Muscle layer of duodenum (tissue), 2 donors: ENCODE data around the gene TMEM52.

Source experiments
- H3K27ac ChIP-seq: one replicate; pipeline ENCODE4 v1.7.0; 2013; ENCODE audit warnings: mild to moderate bottlenecking, low read length
- H3K27me3 ChIP-seq: one replicate; pipeline ENCODE4 v1.7.0; 2013; ENCODE audit warnings: low read depth, mild to moderate bottlenecking, control low read depth, low read length
- H3K36me3 ChIP-seq, 2 donors: one replicate each; pipeline ENCODE4 v1.7.0; 2013; ENCODE audit warnings: low read length in 2 of 2, control low read depth in 1 of 2, mild to moderate bottlenecking in 1 of 2; ENCODE audit not compliant: insufficient read depth in 2 of 2, control insufficient read depth in 1 of 2
- H3K4me1 ChIP-seq, 2 donors: one replicate each; pipeline ENCODE4 v1.7.0; 2013; ENCODE audit warnings: low read length in 2 of 2, mild to moderate bottlenecking in 2 of 2, control low read depth in 1 of 2, moderate library complexity in 1 of 2; ENCODE audit not compliant: insufficient read depth in 2 of 2, control insufficient read depth in 1 of 2
- H3K4me3 ChIP-seq, 2 donors: one replicate each; pipeline ENCODE4 v1.7.0; 2013; ENCODE audit warnings: low read length in 2 of 2, low read depth in 1 of 2, mild to moderate bottlenecking in 1 of 2
- H3K9me3 ChIP-seq, 2 donors: one replicate each; pipeline ENCODE4 v1.7.0; 2013; ENCODE audit warnings: low read length in 2 of 2, control low read depth in 1 of 2, mild to moderate bottlenecking in 1 of 2; ENCODE audit not compliant: control insufficient read depth in 1 of 2
- donor health status: healthy.

The TMEM52 gene

GRCh38 chr1:1924849-1925248, 5.8 kb upstream of the TMEM52 start:
- H3K9me3 ChIP-seq = no peaks in the 10 kb centered on the region
- H3K27me3 ChIP-seq = no peaks in the 10 kb centered on the region
- H3K4me3 ChIP-seq = no peak overlapping the region
- no peaks in the 10 kb centered on the region for H3K4me1 ChIP-seq
- H3K36me3 ChIP-seq = no peaks in the 10 kb centered on the region
- H3K27ac ChIP-seq = no peak overlapping the region

DNA sequence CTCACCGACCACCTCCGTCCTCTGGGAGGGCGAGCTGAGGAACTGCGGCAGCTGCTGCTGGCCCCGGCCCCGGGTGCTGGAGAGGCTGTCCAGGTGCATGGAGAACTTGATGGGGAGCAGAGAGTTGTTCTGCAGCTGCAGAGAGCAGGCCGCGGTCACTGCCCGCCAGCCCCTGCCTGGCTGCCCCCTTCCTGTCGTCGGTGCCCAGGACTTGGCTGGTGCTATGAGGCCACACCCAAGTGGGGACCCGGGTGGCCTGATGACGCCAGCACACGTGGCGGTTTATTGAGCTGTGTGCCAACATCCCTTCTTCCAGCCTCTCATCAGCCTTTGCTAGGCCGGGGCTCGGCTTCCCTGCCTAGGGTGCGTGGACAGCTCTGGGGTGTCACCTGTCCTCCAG, 5.3 kb upstream of the TMEM52 start:
- no peaks in the 10 kb centered on the region for H3K27me3 ChIP-seq
- H3K36me3 ChIP-seq = no peaks in the 10 kb centered on the region
- H3K9me3 ChIP-seq = no peaks in the 10 kb centered on the region
- no peak overlapping the region for H3K4me3 ChIP-seq
- no peak overlapping the region for H3K27ac ChIP-seq
- H3K4me1 ChIP-seq = no peaks in the 10 kb centered on the region

- Histone ChIP-seq H3K9me3 (no peaks in the 10 kb centered on the region), H3K4me1 (peaks cover 0 to 8% of the 10 kb centered on the region in 2 donors), H3K36me3 (no peaks in the 10 kb centered on the region), H3K27ac (no peak overlapping the region), H3K27me3 (no peaks in the 10 kb centered on the region), H3K4me3 (no peak overlapping the region)
These were observed 4.1 kb upstream of the TMEM52 start for GRCh38 chr1:1922956-1923833.

DNA sequence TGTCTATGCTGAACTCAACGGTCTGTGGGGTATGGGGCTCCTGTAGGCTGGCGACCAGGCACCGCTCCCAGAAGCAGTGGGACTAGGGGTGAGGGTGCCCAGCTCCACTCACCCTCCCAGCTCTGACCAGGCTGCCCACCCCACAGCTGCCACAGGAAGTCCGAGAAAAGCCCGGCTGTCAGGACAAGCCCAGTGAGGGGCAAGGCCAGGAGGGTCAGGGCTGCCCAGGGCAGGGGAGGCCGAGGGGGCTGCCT, 3.5 kb upstream of the TMEM52 start:
- no peak overlapping the region for H3K27ac ChIP-seq
- H3K4me3 ChIP-seq = no peak overlapping the region
- peaks cover 0 to 10% of the 10 kb centered on the region in 2 donors for H3K4me1 ChIP-seq

DNA sequence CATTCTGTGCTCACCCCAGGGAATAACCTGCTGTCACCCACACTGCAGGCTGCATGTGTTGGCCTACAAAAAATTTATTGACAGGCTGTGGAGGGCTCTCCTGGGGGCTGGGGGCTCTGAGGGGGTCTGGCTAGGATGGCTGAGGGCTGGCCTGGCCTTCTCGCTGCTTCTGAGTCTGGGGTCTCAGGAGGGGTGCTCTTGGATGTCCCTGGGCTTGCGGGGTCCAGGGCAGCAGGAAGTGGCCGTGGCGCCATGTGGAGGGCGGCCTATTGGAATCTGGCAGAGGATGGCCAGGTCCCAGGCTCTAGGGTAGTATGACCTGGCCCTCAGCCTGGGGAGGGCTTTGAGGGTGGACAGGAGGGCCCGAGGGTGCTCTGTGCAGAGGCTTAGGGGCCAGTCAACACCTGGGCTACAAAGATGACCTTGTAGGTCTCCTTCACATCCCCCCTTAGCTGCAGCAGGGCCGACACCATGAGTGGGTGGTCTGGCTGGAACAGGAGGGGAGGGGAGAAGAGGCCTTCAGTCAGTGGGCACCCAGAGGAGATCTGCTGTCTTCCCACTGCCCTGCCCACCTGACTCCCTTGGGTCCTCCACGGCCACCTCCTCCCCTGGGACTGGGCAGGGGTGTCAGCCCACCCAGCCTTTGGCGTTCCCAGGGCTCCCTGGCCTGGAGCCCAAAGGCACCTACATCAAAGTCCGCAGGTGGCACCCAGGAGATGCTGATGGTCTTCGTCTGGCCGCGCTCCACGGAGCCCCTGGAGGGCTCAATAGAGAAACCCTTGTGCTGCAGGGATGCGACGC, 3.0 kb upstream of the TMEM52 start:
- H3K27ac ChIP-seq = no peak overlapping the region
- H3K4me3 ChIP-seq = no peak overlapping the region
- H3K4me1 ChIP-seq = peaks cover 0 to 10% of the 10 kb centered on the region in 2 donors
- no peaks in the 10 kb centered on the region for H3K36me3 ChIP-seq
- H3K9me3 ChIP-seq = no peaks in the 10 kb centered on the region
- no peaks in the 10 kb centered on the region for H3K27me3 ChIP-seq

More for the DNA sequence above, 3.5 kb upstream of the TMEM52 start:
- no peaks in the 10 kb centered on the region for H3K9me3 ChIP-seq
- no peaks in the 10 kb centered on the region for H3K27me3 ChIP-seq
- no peaks in the 10 kb centered on the region for H3K36me3 ChIP-seq

- Histone ChIP-seq H3K27ac (no peak overlapping the region), H3K27me3 (no peaks in the 10 kb centered on the region), H3K4me1 (peaks cover 0 to 10% of the 10 kb centered on the region in 2 donors), H3K4me3 (no peak overlapping the region), H3K9me3 (no peaks in the 10 kb centered on the region), H3K36me3 (no peaks in the 10 kb centered on the region)
These were observed 2.4 kb upstream of the TMEM52 start for GRCh38 chr1:1921459-1921862.

DNA sequence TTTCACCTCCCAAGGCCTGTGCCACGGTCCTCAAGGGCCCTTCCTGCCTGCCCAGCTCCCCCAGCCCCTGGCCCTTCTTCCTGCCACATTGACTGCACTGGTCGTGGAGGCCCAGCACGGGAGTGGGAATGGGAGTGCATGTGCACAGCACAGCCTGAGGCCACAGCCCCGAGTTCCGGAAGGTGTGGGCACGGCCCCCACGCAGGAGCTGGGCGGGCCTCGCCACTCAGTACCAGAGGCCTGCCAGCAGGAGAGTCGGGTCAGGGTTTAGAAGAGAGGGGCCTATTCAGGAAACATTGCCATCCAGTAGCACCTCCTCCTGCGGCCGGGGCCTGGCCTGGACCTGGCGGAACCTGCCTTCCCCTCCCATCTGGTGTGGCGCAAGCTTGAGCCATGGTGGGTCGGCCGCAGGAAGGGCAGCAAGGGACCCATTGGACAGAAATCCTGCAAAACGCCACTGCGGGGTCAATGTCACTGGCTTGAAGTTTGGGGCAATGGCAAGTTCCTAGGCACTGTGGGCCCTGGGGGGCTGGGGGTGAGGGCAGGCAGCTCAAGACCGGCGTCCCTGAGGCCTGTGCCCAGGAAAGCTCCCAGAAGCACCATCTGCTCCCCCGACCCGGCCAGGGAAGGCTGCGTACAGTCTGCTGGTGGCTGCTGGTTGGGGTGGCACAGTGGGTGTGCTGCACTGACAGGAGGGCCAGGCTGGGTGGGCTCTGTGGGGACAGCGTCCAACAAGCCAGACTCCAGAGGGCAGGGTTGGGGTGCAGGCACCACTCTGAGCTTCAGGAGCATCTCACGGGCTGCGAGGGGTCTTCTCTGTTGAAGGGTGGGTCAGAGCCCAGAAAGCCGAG, 1.8 kb upstream of the TMEM52 start:
- Histone ChIP-seq H3K9me3 (no peaks in the 10 kb centered on the region), H3K4me3 (no peak overlapping the region), H3K27me3 (no peaks in the 10 kb centered on the region), H3K36me3 (no peaks in the 10 kb centered on the region), H3K27ac (no peak overlapping the region), H3K4me1 (peaks cover 0 to 10% of the 10 kb centered on the region in 2 donors)

GRCh38 chr1:1920057-1920607, 1.1 kb upstream of the TMEM52 start:
- H3K4me3 ChIP-seq = no peak overlapping the region
- no peaks in the 10 kb centered on the region for H3K27me3 ChIP-seq
- H3K27ac ChIP-seq = no peak overlapping the region
- peaks cover 0 to 10% of the 10 kb centered on the region in 2 donors for H3K4me1 ChIP-seq
- H3K36me3 ChIP-seq = no peaks in the 10 kb centered on the region
- no peaks in the 10 kb centered on the region for H3K9me3 ChIP-seq

DNA sequence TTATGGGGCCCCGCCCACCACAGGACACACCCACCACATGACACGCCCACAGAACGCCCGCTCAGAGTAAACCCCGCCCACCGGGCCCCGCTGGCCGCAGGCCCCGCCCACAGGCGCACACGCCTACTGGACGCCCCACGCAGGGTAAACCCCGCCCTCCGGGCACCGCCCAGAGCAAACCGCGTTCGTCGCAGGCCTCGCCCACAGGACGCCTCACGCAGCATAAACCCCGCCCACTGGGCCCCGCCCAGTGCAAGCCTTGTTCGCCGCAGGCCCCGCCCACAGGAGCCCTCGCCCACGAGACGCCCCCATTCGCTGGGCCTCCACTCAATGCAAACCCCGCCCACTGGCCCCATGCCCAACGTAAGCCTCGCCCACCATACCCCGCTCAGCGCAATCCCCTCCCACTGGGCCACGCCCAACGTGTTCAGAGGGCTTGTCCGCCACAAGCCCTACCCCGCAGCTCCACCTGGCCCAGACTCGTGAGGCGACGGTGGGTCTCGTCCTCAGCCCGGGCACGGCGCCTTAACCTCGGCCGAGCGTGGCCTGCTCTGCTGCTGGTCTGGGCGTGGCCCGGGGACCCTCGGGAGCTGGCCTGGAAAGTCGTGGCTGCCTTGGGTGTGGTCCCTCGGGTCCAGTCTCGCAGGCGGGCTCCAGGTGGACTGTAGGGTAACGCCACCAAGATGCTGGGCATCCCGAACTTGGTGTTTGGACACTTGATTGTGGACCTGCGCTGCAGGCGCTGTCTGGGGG, 401 bp upstream of the TMEM52 start:
- H3K4me3 ChIP-seq = peak overlapping the region in 1 of 2 donors; percentile 78
- no peaks in the 10 kb centered on the region for H3K36me3 ChIP-seq
- H3K4me1 ChIP-seq = peaks cover 0 to 10% of the 10 kb centered on the region in 2 donors
- no peak overlapping the region for H3K27ac ChIP-seq
- no peaks in the 10 kb centered on the region for H3K27me3 ChIP-seq
- no peaks in the 10 kb centered on the region for H3K9me3 ChIP-seq

- Histone ChIP-seq H3K27ac (no peak overlapping the region), H3K4me3 (peak overlapping the region in 1 of 2 donors; percentile 78), H3K4me1 (peaks cover 0 to 10% of the 10 kb centered on the region in 2 donors)
These were observed 831 bp downstream of the TMEM52 start for GRCh38 chr1:1917995-1918900.

More at GRCh38 chr1:1917995-1918900, 831 bp downstream of the TMEM52 start:
- H3K27me3 ChIP-seq = no peaks in the 10 kb centered on the region
- H3K36me3 ChIP-seq = no peaks in the 10 kb centered on the region
- no peaks in the 10 kb centered on the region for H3K9me3 ChIP-seq
